WTC11 (cell line): ENCODE measurements around the gene MADCAM1. TPM values are rescaled to one million over a fixed set of nuclear protein-coding genes. Genes with fewer than 3 reads are reported as not detected.
A peak's percentile ranks its signal among the peaks of the same experiment; 100 is the strongest.

ENCODE experiments used
- ATAC-seq: fragments of 200-7000 bp; cut with Tn5 transposase; 2 replicates; pipeline ENCODE4 v1.10.0; 2021; ENCODE audit warnings: mild to moderate bottlenecking, moderate library complexity
- CTCF ChIA-PET: fragments of 300-600 bp; sonication (Branson Sonifier 250); formaldehyde crosslinking; loops from one replicate; lab custom pipeline; 2021; ENCODE audit warnings: antibody characterized with exemption; lab: Charles Lee
- POLR2A ChIA-PET: fragments of 350-600 bp; sonication (Branson Sonifier 250); formaldehyde crosslinking; loops from one replicate; lab custom pipeline; 2021; ENCODE audit warnings: antibody characterized with exemption; lab: Charles Lee
- DNase-seq: peaks from one replicate; pipeline ENCODE4 v3.0.0; 2021; ENCODE audit warnings: low spot score
- H3K27ac Mint-ChIP-seq: 2 replicates; pipeline ENCODE4 v1.8.0; 2021; ENCODE audit warnings: mixed read lengths
- H3K27me3 Mint-ChIP-seq: 2 replicates; pipeline ENCODE4 v1.8.0; 2021; ENCODE audit warnings: low read depth, mild to moderate bottlenecking, moderate library complexity, mixed read lengths
- H3K36me3 Mint-ChIP-seq: 2 replicates; pipeline ENCODE4 v1.8.0; 2021; ENCODE audit warnings: mixed read lengths
- H3K4me1 Mint-ChIP-seq: 2 replicates; pipeline ENCODE4 v1.8.0; 2022; ENCODE audit warnings: mixed read lengths
- H3K4me3 Mint-ChIP-seq: 2 replicates; pipeline ENCODE4 v1.8.0; 2021; ENCODE audit warnings: mild to moderate bottlenecking, moderate library complexity, mixed read lengths
- H3K9me3 Mint-ChIP-seq: 2 replicates; pipeline ENCODE4 v1.8.0; 2021; ENCODE audit warnings: mixed read lengths
- ATF1 ChIP-seq: sonication (generic); formaldehyde crosslinking; IDR thresholded peaks from 2 replicates; pipeline ENCODE4 v1.8.1; 2023; ENCODE audit warnings: mild to moderate bottlenecking, moderate library complexity, missing genetic modification reagents
- ATF2 ChIP-seq: sonication (generic); formaldehyde crosslinking; IDR thresholded peaks from 2 replicates; pipeline ENCODE4 v1.8.1; 2022; ENCODE audit warnings: low read depth, missing genetic modification reagents, borderline replicate concordance
- CBFB ChIP-seq: sonication (generic); formaldehyde crosslinking; IDR thresholded peaks from 2 replicates; pipeline ENCODE4 v1.8.1; 2022; ENCODE audit warnings: mild to moderate bottlenecking, low read depth, missing genetic modification reagents
- CDX4 ChIP-seq: fragments of 250-450 bp; sonication (Bioruptor Pico); IDR thresholded peaks from 2 replicates; pipeline ENCODE4 v1.9.0; 2021; ENCODE audit warnings: moderate library complexity, mild to moderate bottlenecking, inconsistent platforms, borderline replicate concordance
- CREM ChIP-seq: sonication (generic); formaldehyde crosslinking; IDR thresholded peaks from 2 replicates; pipeline ENCODE4 v1.8.1; 2022; ENCODE audit warnings: mild to moderate bottlenecking, missing genetic modification reagents, moderate library complexity
- ERG ChIP-seq: fragments of 250-450 bp; sonication (Bioruptor Pico); IDR thresholded peaks from 2 replicates; pipeline ENCODE4 v1.8.0; 2021; ENCODE audit warnings: mild to moderate bottlenecking
- ESRRA ChIP-seq: sonication (generic); formaldehyde crosslinking; IDR thresholded peaks from 2 replicates; pipeline ENCODE4 v1.8.1; 2022; ENCODE audit warnings: mild to moderate bottlenecking, missing genetic modification reagents, borderline replicate concordance
- ETV6 ChIP-seq: sonication (generic); formaldehyde crosslinking; IDR thresholded peaks from 2 replicates; pipeline ENCODE4 v1.8.1; 2022; ENCODE audit warnings: mild to moderate bottlenecking, missing genetic modification reagents
- FOXP4 ChIP-seq: sonication (generic); formaldehyde crosslinking; IDR thresholded peaks from 2 replicates; pipeline ENCODE4 v1.8.0; 2022; ENCODE audit warnings: mild to moderate bottlenecking, missing genetic modification reagents
- MLX ChIP-seq: sonication (generic); formaldehyde crosslinking; IDR thresholded peaks from 2 replicates; pipeline ENCODE4 v1.8.1; 2023; ENCODE audit warnings: mild to moderate bottlenecking, missing genetic modification reagents, moderate library complexity
- NFE2L1 ChIP-seq: sonication (generic); formaldehyde crosslinking; IDR thresholded peaks from 2 replicates; pipeline ENCODE4 v1.8.1; 2023; ENCODE audit warnings: missing genetic modification reagents
- NR2C2 ChIP-seq: sonication (generic); formaldehyde crosslinking; IDR thresholded peaks from 2 replicates; pipeline ENCODE4 v1.8.0; 2022; ENCODE audit warnings: mild to moderate bottlenecking, missing genetic modification reagents
- USF2 ChIP-seq: sonication (generic); formaldehyde crosslinking; IDR thresholded peaks from 2 replicates; pipeline ENCODE4 v1.8.1; 2023; ENCODE audit warnings: mild to moderate bottlenecking, missing genetic modification reagents, moderate library complexity
- ZMAT4 ChIP-seq: fragments of 250-450 bp; sonication (Bioruptor Pico); IDR thresholded peaks from 2 replicates; pipeline ENCODE4 v1.9.0; 2021; ENCODE audit warnings: mild to moderate bottlenecking
- ZNF425 ChIP-seq: fragments of 250-450 bp; sonication (Bioruptor Pico); conservative IDR thresholded peaks from 2 replicates; pipeline ENCODE4 v1.9.0; 2021; ENCODE audit warnings: mild to moderate bottlenecking
- total RNA-seq: library from RNA; stranded (reverse); gene quantifications from 3 replicates; pipeline ENCODE4 v1.2.3, GENCODE V29; 2021

MADCAM1 gene
- total RNA-seq, 1 experiment from 2014 or later, result 4.7 TPM

- no peak for ATAC-seq
- H3K27me3 Mint-ChIP-seq, result no peaks in the 10 kb centered on the region
- no peak overlapping the region for H3K4me3 Mint-ChIP-seq
- H3K9me3 Mint-ChIP-seq, result no peaks in the 10 kb centered on the region
- peaks cover 8% of the 10 kb centered on the region for H3K4me1 Mint-ChIP-seq
- ChIA-PET CTCF (no interaction called here), POLR2A (no interaction called here)
- H3K27ac Mint-ChIP-seq, result peak overlapping the region; percentile 74; the same call in 1 of the 2 replicates
- DNase-seq, result no peak
- peaks cover 11% of the 10 kb centered on the region for H3K36me3 Mint-ChIP-seq
- TF ChIP-seq CDX4 (CRISPR knock-in tag) (no peak), ETV6 (CRISPR knock-in tag) (no peak), USF2 (CRISPR knock-in tag) (no peak), ESRRA (CRISPR knock-in tag) (no peak), NFE2L1 (no peak), ERG (CRISPR knock-in tag) (no peak), FOXP4 (CRISPR knock-in tag) (no peak), ATF2 (CRISPR knock-in tag) (no peak), ATF1 (no peak), ZNF425 (no peak), MLX (CRISPR knock-in tag) (no peak), ZMAT4 (CRISPR knock-in tag) (no peak), CREM (CRISPR knock-in tag) (no peak), NR2C2 (CRISPR knock-in tag) (no peak), CBFB (CRISPR knock-in tag) (no peak)
Observed at GRCh38 chr19:535017-535835, 38.9 kb downstream of the MADCAM1 start.
